Activated naive CD8-positive, alpha-beta T cell treated with anti-CD3 and anti-CD28 coated beads, Interleukin-2, amount 50 U/mL, for 24 hours (primary cell): Measurements from ENCODE around the gene MAP3K5.

Experiments used
- ATAC-seq: fragments of 150-1000 bp; cut with Tn5 transposase; one replicate; pipeline ENCODE4 v1.10.0; 2021
- DNase-seq: peaks from one replicate; pipeline ENCODE4 v3.0.0; 2021
- H3K27ac Mint-ChIP-seq: one replicate; pipeline ENCODE4 v1.8.0; 2021; ENCODE audit warnings: mild to moderate bottlenecking, mixed read lengths
- H3K27me3 Mint-ChIP-seq: one replicate; pipeline ENCODE4 v1.8.0; 2021; ENCODE audit warnings: mixed read lengths
- H3K36me3 Mint-ChIP-seq: one replicate; pipeline ENCODE4 v1.8.0; 2021; ENCODE audit warnings: low read depth, mixed read lengths
- H3K4me1 Mint-ChIP-seq: one replicate; pipeline ENCODE4 v1.8.0; 2021; ENCODE audit warnings: mixed read lengths
- H3K4me3 Mint-ChIP-seq: one replicate; pipeline ENCODE4 v1.8.0; 2021; ENCODE audit warnings: mild to moderate bottlenecking, moderate library complexity, mixed read lengths
- H3K9me3 Mint-ChIP-seq: one replicate; pipeline ENCODE4 v1.8.0; 2021; ENCODE audit warnings: mixed read lengths

The MAP3K5 gene

DNA sequence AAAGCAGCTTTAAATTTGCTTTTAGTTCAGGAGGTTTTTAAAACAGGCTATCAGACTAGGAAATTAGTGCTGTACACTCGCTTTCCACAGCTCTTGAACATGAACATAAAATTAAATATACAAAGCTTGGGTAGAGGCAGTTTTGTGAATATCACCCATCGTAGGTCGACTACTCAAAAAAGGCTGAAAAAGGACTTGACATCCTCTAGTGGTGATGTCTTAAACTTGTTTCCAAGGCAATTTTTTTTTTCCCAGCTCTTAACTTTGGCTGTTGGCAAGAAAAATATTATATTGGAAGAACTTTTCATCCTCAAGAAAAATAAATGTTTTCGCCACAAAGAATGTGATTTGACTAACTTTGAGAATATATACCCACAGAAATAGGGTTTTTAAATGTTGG lies 244.9 kb downstream of the MAP3K5 start:
- peaks cover 9% of the 10 kb centered on the region for H3K4me1 Mint-ChIP-seq
- peaks cover 61% of the 10 kb centered on the region for H3K27me3 Mint-ChIP-seq
- no peaks in the 10 kb centered on the region for H3K9me3 Mint-ChIP-seq
- no peak for DNase-seq
- H3K27ac Mint-ChIP-seq, result no peak overlapping the region
- H3K36me3 Mint-ChIP-seq, result no peaks in the 10 kb centered on the region
- ATAC-seq, result no peak
- H3K4me3 Mint-ChIP-seq, result no peak overlapping the region

DNA sequence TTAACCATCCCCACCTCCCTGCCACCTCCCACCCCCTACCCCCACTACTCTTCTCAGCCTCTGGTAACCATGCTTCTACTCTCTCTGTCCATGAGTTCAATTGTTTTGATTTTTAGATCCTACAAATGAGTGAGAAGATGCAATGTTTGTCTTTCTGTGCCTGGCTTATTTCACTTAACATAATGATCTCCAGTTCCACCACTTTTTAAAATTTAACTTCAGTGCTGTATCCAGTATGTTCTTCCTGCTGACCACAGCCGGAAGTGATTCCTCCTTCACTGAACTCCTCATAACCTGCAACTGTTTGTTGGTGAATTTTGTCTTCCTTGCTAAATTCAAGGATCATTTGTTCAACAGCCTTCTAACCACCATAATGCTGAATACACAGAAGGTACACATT lies 245.9 kb downstream of the MAP3K5 start:
- peaks cover 54% of the 10 kb centered on the region for H3K27me3 Mint-ChIP-seq
- ATAC-seq (no peak), DNase-seq (no peak)
- no peaks in the 10 kb centered on the region for H3K9me3 Mint-ChIP-seq
- H3K36me3 Mint-ChIP-seq, result no peaks in the 10 kb centered on the region
- no peak overlapping the region for H3K4me3 Mint-ChIP-seq
- peaks cover 8% of the 10 kb centered on the region for H3K4me1 Mint-ChIP-seq
- no peak overlapping the region for H3K27ac Mint-ChIP-seq

DNA sequence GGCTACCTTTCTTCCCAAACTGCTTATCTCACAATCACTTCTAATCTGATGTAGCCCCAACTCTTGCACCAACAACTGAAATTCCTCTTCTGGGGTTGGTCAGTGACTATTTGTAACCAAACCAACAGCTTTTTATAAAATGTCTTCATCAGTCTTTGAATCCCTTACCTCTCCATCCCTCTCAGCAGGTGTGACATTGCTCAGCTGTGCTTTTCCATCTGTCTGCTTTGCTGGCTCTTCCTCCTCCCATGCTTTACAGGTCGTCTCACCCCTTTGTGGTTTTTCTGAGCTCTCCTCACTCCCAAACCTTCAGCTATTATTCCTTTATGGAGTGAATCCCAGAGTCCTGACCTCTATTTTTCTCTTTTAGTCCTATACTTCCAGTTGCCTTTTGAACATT lies 248.0 kb downstream of the MAP3K5 start:
- ATAC-seq (no peak), DNase-seq (no peak)
- H3K27me3 Mint-ChIP-seq, result peaks cover 47% of the 10 kb centered on the region
- H3K4me3 Mint-ChIP-seq, result no peak overlapping the region
- no peaks in the 10 kb centered on the region for H3K36me3 Mint-ChIP-seq
- no peaks in the 10 kb centered on the region for H3K9me3 Mint-ChIP-seq
- H3K4me1 Mint-ChIP-seq, result peaks cover 4% of the 10 kb centered on the region
- no peak overlapping the region for H3K27ac Mint-ChIP-seq

DNA sequence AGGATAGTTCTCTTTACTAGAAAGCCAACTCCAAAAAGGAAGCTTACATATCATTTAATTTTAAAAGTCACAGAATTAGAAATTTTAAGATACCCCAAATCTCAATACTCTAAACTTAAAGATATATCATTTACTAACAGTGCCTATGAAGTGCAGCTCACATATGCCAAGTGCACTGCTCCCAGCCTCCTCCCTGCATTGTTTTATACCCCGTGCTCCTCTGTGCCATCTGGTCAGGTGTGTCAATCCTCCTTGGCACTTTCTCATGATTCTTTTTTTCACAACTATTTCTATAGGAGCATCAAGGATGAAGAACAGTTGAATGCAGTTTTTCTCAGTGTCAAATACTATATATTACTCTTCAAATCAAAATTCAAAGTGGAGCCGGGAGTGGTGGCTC lies 250.9 kb downstream of the MAP3K5 start:
- H3K27ac Mint-ChIP-seq, result no peak overlapping the region
- no peaks in the 10 kb centered on the region for H3K36me3 Mint-ChIP-seq
- DNase-seq, result no peak
- peaks cover 22% of the 10 kb centered on the region for H3K27me3 Mint-ChIP-seq
- no peaks in the 10 kb centered on the region for H3K9me3 Mint-ChIP-seq
- no peak overlapping the region for H3K4me3 Mint-ChIP-seq
- ATAC-seq, result no peak
- no peaks in the 10 kb centered on the region for H3K4me1 Mint-ChIP-seq

DNA sequence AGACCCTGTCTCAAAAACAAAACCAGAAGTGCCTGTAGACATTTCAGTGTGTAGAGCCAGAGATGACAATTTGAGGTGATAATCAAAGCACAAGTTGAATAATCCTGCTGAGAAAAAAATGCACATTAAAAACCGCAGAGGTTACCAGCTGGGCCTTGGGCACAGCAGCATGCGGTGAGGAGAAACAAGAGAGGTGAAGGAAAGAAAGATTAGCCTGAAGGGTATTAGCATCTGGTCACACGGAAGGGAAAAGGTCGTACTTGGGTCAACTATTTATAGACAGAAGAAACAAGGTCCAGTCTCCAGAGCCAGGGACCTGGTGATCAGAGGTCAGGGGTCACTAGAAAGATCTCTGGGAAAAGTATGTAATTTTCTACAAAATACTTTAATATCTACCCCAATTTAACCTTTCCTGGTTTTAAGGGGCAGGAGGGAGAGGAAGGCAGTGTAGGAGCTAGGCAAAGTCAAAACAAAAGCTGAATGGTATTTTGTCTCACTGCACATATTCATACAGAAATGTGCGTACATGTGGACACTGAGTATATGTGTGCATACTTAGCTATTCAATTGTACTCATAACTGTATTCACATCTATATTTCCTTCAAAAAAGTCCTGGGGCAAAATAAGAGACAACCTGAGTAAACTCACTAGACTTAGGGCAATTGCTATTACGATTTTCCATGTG lies 252.2 kb downstream of the MAP3K5 start:
- no peak for ATAC-seq

DNA sequence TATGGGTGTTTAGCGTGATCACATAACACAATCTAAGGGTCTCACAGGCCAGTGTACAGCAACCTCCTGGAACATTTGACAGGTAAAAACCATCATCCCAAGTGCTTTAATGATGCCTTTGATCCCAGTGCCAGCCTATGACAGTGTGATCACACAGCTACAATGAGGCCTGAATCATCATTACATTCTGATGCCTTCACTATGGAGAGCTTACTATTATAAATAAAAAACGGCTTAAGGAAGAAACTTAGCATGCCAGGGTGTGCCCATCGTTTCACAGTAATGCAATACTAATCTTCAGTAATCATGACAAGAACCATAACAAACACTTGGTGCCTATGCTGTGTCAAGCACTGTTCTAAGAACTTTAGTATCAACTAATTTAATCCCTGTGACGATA lies 253.4 kb downstream of the MAP3K5 start:
- no peaks in the 10 kb centered on the region for H3K36me3 Mint-ChIP-seq
- ATAC-seq, result no peak

More for the DNA sequence above, 252.2 kb downstream of the MAP3K5 start:
- no peaks in the 10 kb centered on the region for H3K36me3 Mint-ChIP-seq
- peaks cover 15% of the 10 kb centered on the region for H3K27me3 Mint-ChIP-seq
- no peak overlapping the region for H3K4me3 Mint-ChIP-seq
- no peak overlapping the region for H3K27ac Mint-ChIP-seq
- no peaks in the 10 kb centered on the region for H3K4me1 Mint-ChIP-seq
- H3K9me3 Mint-ChIP-seq, result no peaks in the 10 kb centered on the region
- DNase-seq, result no peak

DNA sequence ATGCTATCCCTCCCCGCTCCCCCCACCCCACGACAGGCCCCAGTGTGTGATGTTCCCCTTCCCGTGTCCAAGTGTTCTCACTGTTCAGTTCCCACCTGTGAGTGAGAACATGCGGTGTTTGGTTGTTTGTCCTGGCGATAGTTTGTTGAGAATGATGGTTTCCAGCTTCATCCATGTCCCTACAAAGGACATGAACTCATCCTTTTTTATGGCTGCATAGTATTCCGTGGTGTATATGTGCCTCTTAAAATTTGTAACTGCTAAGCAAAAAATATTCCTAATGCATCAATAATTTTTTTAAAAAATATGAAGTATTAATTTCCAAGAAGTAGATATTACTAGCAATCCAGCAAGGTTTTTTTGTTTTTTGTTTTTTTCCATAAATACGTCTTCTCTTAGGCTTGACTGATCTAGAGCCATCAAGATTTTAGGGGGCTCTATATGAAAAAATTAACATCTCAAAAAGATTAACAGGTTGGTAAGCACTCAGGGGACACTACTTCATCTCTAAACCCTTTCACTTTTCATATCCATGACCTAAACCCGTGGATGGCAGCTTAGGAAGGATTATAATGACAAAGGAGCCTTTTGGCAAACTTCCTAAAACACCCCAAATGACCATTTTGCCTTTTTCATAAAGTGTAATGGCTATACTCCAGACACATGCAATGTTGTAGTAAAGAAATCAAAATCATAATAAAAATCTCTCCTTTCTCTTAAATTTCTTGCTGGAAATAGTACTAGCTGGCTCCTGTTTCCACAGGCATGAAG lies 256.2 kb downstream of the MAP3K5 start:
- DNase-seq (no peak), ATAC-seq (no peak)
- Mint-ChIP-seq H3K4me3 (no peak overlapping the region), H3K9me3 (no peaks in the 10 kb centered on the region), H3K27ac (no peak overlapping the region), H3K4me1 (no peaks in the 10 kb centered on the region), H3K36me3 (no peaks in the 10 kb centered on the region), H3K27me3 (peaks cover 3% of the 10 kb centered on the region)

More for the DNA sequence above, 253.4 kb downstream of the MAP3K5 start:
- H3K27ac Mint-ChIP-seq, result no peak overlapping the region
- no peaks in the 10 kb centered on the region for H3K9me3 Mint-ChIP-seq
- peaks cover 7% of the 10 kb centered on the region for H3K27me3 Mint-ChIP-seq
- no peak for DNase-seq
- no peaks in the 10 kb centered on the region for H3K4me1 Mint-ChIP-seq
- no peak overlapping the region for H3K4me3 Mint-ChIP-seq

DNA sequence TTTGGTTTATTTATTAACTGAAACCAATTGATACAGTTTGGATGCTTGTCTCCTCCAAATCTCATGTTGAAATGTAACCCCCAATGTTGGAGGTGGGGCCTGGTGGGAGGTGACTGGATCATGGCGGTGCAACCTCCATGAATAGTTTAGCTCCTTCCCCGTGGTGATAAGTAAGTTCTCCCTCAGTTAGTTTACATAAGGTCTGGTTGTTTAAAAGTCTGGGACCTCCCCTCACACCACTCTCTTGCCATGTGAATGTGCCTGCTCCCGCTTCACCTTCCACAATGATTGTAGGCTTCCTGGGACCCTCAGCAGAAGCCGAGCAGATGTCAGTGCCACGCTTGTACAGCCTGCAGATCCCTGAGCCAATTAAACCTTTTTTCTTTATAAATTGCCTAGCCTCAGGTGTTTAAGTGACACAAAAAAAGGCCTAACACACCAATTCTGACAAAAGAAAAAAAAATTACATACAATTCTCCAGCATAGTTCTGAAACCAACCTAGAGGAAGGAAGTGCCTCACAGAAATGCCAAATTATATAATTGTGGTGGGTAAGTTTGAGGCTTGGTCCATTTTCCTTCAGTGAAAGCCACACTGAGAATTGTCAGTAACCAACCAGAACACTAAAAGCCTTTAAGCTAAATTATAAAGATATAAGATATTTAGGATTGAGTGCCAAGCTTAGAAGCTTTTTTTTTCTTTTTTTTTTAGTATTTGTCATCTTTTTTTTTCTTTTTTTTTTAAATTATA lies 257.1 kb downstream of the MAP3K5 start:
- ATAC-seq (no peak), DNase-seq (no peak)
- no peaks in the 10 kb centered on the region for H3K9me3 Mint-ChIP-seq
- H3K27me3 Mint-ChIP-seq, result peaks cover 3% of the 10 kb centered on the region
- H3K4me3 Mint-ChIP-seq, result no peak overlapping the region
- H3K4me1 Mint-ChIP-seq, result no peaks in the 10 kb centered on the region
- no peaks in the 10 kb centered on the region for H3K36me3 Mint-ChIP-seq
- no peak overlapping the region for H3K27ac Mint-ChIP-seq

DNA sequence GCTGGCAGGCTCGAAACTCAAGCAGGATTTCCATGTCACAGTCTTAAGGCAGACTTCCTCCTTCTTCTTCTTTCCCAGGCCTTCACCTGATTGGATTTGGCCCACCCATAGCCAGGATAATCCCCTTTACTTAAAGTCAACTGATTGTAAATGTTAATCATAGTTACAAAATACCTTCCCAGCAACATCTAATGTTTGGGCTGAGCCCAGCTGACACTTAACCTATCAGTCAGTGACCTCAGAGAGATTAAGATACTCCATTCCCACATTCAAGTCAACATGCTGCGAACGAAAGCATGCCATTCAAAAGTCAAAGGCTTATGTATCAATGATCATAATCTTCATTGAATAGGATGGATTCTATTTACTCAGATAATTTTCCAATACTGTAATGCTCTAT lies 258.0 kb downstream of the MAP3K5 start:
- DNase-seq, result no peak
- no peak for ATAC-seq
- Mint-ChIP-seq H3K27me3 (peaks cover 3% of the 10 kb centered on the region), H3K9me3 (no peaks in the 10 kb centered on the region), H3K36me3 (no peaks in the 10 kb centered on the region), H3K4me3 (no peak overlapping the region), H3K4me1 (no peaks in the 10 kb centered on the region), H3K27ac (no peak overlapping the region)

DNA sequence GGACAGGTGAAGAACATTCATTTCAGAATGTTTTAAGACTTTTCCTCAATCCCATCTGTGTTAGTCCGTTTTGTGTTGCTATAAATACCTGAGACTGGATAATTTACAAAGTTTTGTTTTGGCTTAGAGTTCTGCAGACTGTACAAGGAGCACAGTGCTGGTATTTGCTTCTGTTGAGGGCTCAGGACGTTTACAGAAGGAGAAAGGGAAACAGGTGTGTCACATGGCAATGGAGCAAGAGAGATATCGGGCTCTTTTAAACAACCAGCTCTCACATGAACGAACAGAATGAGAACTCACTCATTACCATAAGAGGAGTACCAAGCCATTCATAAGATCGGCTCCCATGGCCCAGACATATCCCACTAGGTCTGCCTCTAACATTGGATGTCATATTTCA lies 258.8 kb downstream of the MAP3K5 start:
- Mint-ChIP-seq H3K27ac (no peak overlapping the region), H3K36me3 (no peaks in the 10 kb centered on the region), H3K4me3 (no peak overlapping the region), H3K27me3 (peaks cover 3% of the 10 kb centered on the region), H3K4me1 (no peaks in the 10 kb centered on the region), H3K9me3 (no peaks in the 10 kb centered on the region)
- no peak for ATAC-seq
- DNase-seq, result no peak

DNA sequence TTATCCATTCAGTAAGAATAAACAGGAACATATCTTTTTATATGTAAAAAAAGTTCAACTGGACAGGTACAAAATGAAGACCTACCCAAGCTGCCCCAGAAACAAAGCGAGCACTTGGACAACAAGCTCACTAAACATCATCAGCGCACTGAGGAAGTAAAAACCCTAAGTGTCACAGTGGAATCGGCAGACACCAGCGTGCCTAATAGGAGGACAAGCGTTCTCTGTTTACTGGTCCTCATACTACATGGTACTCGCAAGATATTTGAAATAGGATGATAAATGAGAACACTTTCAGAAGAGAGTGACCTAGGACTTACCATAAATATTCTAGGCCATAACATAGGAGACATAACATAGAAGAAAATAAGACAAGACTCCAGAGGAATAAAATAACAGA lies 260.2 kb downstream of the MAP3K5 start:
- ATAC-seq (no peak), DNase-seq (no peak)
- no peaks in the 10 kb centered on the region for H3K9me3 Mint-ChIP-seq
- H3K27ac Mint-ChIP-seq, result no peak overlapping the region
- no peaks in the 10 kb centered on the region for H3K4me1 Mint-ChIP-seq
- no peaks in the 10 kb centered on the region for H3K36me3 Mint-ChIP-seq
- peaks cover 7% of the 10 kb centered on the region for H3K27me3 Mint-ChIP-seq
- H3K4me3 Mint-ChIP-seq, result no peak overlapping the region

DNA sequence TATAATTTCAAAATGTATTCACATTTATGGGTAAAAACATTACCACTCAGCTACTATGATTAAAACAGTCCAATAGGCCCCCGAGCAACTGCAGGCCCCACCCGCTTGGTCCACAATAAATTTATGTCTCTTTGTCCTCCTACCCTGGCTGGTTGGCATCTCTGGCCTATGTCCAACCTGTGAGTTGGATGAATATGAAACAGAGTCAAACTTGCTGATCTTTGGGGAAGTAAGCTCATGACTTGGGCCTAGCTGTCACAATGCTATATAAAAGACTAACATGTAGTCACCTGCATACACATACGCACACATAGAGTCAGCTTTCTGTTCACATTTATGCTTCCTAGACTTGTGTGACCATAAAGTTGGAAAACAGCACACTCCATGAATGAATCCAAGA lies 262.6 kb downstream of the MAP3K5 start:
- no peak overlapping the region for H3K4me3 Mint-ChIP-seq

DNA sequence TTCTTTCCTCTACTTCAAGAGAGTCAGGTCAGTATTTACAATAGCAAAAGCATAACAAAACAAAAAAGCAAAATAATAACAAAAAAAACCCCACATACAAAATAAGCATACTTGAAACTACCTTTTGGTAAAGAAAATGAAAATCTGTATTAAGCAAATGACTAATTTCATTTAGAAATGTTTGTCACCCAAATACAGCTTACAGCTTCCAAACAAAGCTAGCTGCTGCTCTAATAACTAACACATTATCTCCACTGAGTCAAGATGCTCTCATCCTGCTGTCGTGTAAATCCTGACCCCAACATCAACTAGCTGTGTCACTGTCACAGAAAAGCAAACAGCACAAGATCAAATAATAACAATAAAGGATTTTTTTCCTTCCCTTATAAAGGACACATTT lies 263.8 kb downstream of the MAP3K5 start:
- no peak for DNase-seq
- Mint-ChIP-seq H3K27ac (no peak overlapping the region), H3K4me3 (no peak overlapping the region), H3K27me3 (peaks cover 13% of the 10 kb centered on the region), H3K9me3 (no peaks in the 10 kb centered on the region), H3K36me3 (no peaks in the 10 kb centered on the region), H3K4me1 (peaks cover 20% of the 10 kb centered on the region)
- no peak for ATAC-seq

More for the DNA sequence above, 262.6 kb downstream of the MAP3K5 start:
- Mint-ChIP-seq H3K36me3 (no peaks in the 10 kb centered on the region), H3K4me1 (peaks cover 17% of the 10 kb centered on the region), H3K27me3 (peaks cover 16% of the 10 kb centered on the region), H3K9me3 (no peaks in the 10 kb centered on the region), H3K27ac (no peak overlapping the region)
- DNase-seq (no peak), ATAC-seq (no peak)

DNA sequence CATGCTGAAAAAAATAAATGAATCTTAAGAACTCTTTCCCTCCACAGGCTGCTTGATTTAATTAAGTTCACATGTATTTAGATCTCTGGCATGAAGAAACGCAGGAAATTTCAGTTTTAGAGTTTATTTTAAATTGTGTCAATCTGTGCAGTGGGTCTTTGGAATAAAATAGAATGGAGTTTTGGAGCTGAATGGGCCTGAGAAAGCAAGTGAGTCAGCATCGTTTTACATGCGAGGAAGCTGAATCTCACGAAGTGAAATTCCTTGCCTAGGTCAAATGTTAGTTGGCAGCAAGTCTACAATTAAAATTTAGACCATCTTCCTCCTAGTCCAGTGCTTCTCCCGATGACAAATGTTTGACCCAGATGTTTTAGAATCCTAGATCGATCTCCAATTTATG lies 264.4 kb downstream of the MAP3K5 start:
- Mint-ChIP-seq H3K9me3 (no peaks in the 10 kb centered on the region), H3K36me3 (no peaks in the 10 kb centered on the region), H3K4me1 (peaks cover 20% of the 10 kb centered on the region), H3K27ac (no peak overlapping the region), H3K4me3 (no peak overlapping the region), H3K27me3 (peaks cover 13% of the 10 kb centered on the region)
- ATAC-seq (no peak), DNase-seq (no peak)

DNA sequence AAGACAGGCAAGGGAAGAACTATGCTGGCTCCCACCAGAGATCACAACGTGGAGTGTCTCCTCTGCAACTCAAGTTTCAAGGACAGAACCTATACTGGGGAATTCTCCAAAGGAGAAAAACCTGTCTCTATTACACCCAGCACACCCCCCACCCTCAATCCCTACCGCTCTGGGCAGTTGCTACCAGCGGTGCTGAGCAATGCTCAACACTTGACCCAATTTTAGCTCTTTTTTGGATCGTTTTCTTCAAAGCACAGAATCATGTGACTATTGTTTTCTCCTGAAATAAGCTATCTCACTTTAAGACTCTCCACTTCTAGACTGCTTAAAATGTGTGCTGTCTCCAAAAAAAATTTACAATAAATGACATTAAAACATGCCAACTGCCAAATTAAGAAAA lies 265.3 kb downstream of the MAP3K5 start:
- Mint-ChIP-seq H3K27me3 (peaks cover 13% of the 10 kb centered on the region), H3K9me3 (no peaks in the 10 kb centered on the region), H3K4me3 (no peak overlapping the region), H3K27ac (no peak overlapping the region), H3K36me3 (no peaks in the 10 kb centered on the region), H3K4me1 (peaks cover 20% of the 10 kb centered on the region)
- DNase-seq (no peak), ATAC-seq (no peak)
